Motor neuron (in vitro differentiated cells): ENCODE data around the gene BANF2. TPM values are rescaled to one million over a fixed set of nuclear protein-coding genes. Genes with fewer than 3 reads are reported as not detected.
A peak's percentile ranks its signal among the peaks of the same experiment; 100 is the strongest.

Experiments used
- ATAC-seq, 8 experiments: fragments of 200-7000 bp; cut with Tn5 transposase; replicated peaks in 6 of 8; 2 replicates each; pipeline ENCODE4 v1.8.0; 2021; ENCODE audit warnings: mild to moderate bottlenecking in 8 of 8, moderate library complexity in 8 of 8
- H3K27ac ChIP-seq, 2 donors: fragments of 250-450 bp; sonication (Bioruptor Pico); 2 replicates each; pipeline ENCODE4 v1.9.0; 2021; ENCODE audit warnings: antibody characterized with exemption in 2 of 2, mild to moderate bottlenecking in 2 of 2, moderate library complexity in 1 of 2
- H3K4me1 ChIP-seq, 2 donors: fragments of 250-450 bp; sonication (Bioruptor Pico); replicated peaks in 1 of 2; 2 replicates each; pipeline ENCODE4 v1.6.1; 2021; ENCODE audit warnings: antibody characterized with exemption in 2 of 2, mild to moderate bottlenecking in 2 of 2, moderate library complexity in 1 of 2
- H3K4me3 ChIP-seq, 5 donors: fragments of 250-450 bp; sonication (Bioruptor Pico); 2 replicates each; pipeline ENCODE4 v1.9.0; 2021; ENCODE audit warnings: antibody characterized with exemption in 5 of 5, mild to moderate bottlenecking in 5 of 5, moderate library complexity in 4 of 5
- WGBS, 10 experiments: fragments of 450-650 bp; shearing (Covaris generic); methylation state at CpG; one replicate each; pipeline ENCODE4 v1.0.0; 2022; 5-methylcytosine and 5-hydroxymethylcytosine counted together
- in situ Hi-C, 9 experiments: fragments of 400-800 bp; cut with MboI; loops; one replicate each; pipeline ENCODE4 v1.15.0; 2021; ENCODE audit warnings: low sequenced_read_pairs in 9 of 9, low pct_unique_long_range_greater_than_20kb in 2 of 9; ENCODE audit not compliant: unreplicated experiment in 9 of 9
- total RNA-seq, 8 experiments: library from RNA; unstranded; fragments of 300-600 nt; gene quantifications; 2 replicates each; pipeline versions ENCODE4 v1.2.3 to v1.2.4, GENCODE V29; 2022

Gene BANF2
- total RNA-seq, 8 experiments from 2014 or later, result not detected

GRCh38 chr20:17678295-17678694, 21.5 kb upstream of the BANF2 start:
- WGBS, 10 experiments, result 60 to 100% (median 90%) methylated on average over 1 to 2 of the region's 2 CpGs; no CpG with 5 or more reads in 2 of the 10 experiments
- H3K4me3 ChIP-seq, result no peak overlapping the region
- in situ Hi-C loops, result loop anchor here in 1 of 9 experiments (25.0 kb wide), 1 partner anchor 234 kb away; no protein-coding TSS in a partner anchor
- H3K27ac ChIP-seq, result no peak overlapping the region
- peaks cover 6% of the 10 kb centered on the region in 2 donors for H3K4me1 ChIP-seq
- ATAC-seq, result no peak

GRCh38 chr20:17678886-17679285, 20.9 kb upstream of the BANF2 start:
- H3K4me3 ChIP-seq, result no peak overlapping the region
- in situ Hi-C loops, result loop anchor here in 1 of 9 experiments (25.0 kb wide), 1 partner anchor 233 kb away; no protein-coding TSS in a partner anchor
- H3K4me1 ChIP-seq, result peaks cover 6% of the 10 kb centered on the region in 2 donors
- 20 to 100% (median 85%) methylated on average over 1 to 3 of the region's 3 CpGs; no CpG with 5 or more reads in 2 of the 10 experiments for WGBS, 10 experiments
- no peak overlapping the region for H3K27ac ChIP-seq
- ATAC-seq, result no peak

GRCh38 chr20:17679941-17680835, 19.6 kb upstream of the BANF2 start:
- peak in 1 of 8 experiments; percentile 0 for ATAC-seq
- 4 to 100% (median 45%) methylated on average over 1 to 12 of the region's 27 CpGs; no CpG with 5 or more reads in 3 of the 10 experiments for WGBS, 10 experiments
- in situ Hi-C loops, result loop anchor here in 1 of 9 experiments (25.0 kb wide), 1 partner anchor 232 kb away; no protein-coding TSS in a partner anchor
- peak overlapping the region; percentile 60 to 92 (median 77) for H3K4me3 ChIP-seq
- peaks cover 6% of the 10 kb centered on the region in 2 donors for H3K4me1 ChIP-seq
- no peak overlapping the region for H3K27ac ChIP-seq

GRCh38 chr20:17680836-17681725, 18.7 kb upstream of the BANF2 start:
- 0 to 6% (median 6%) methylated on average over 1 to 5 of the region's 110 CpGs; no CpG with 5 or more reads in 7 of the 10 experiments for WGBS, 10 experiments
- peak; percentile 18 to 56 (median 30) for ATAC-seq
- Histone ChIP-seq H3K4me1 (peaks cover 6% of the 10 kb centered on the region in 2 donors), H3K4me3 (peak overlapping the region; percentile 60 to 92 (median 77)), H3K27ac (peak overlapping the region; percentile 69 to 81)
- in situ Hi-C loops, result loop anchor here in 1 of 9 experiments (25.0 kb wide), 1 partner anchor 231 kb away; no protein-coding TSS in a partner anchor

GRCh38 chr20:17681726-17682102, 18.1 kb upstream of the BANF2 start:
- H3K27ac ChIP-seq, result peak overlapping the region; percentile 69 to 81
- in situ Hi-C loops, result loop anchor here in 1 of 9 experiments (25.0 kb wide), 1 partner anchor 231 kb away; no protein-coding TSS in a partner anchor
- ATAC-seq, result peak; percentile 4 to 16 (median 6)

GRCh38 chr20:17682103-17682888, 17.5 kb upstream of the BANF2 start, which contains the start of gene RRBP1:
Gene RRBP1, minus strand, starts transcription at chr20:17682242. Its CDS starts 21,735 bp downstream, at chr20:17660507.
- in situ Hi-C loops, result loop anchor here in 1 of 9 experiments (25.0 kb wide), 1 partner anchor 230 kb away; no protein-coding TSS in a partner anchor
- peak; percentile 80 to 97 (median 96) for ATAC-seq
- Histone ChIP-seq H3K27ac (peak within 1 kb of the TSS; percentile 69 to 81), H3K4me1 (peaks cover 6% of the 10 kb centered on the region in 2 donors), H3K4me3 (peak within 1 kb of the TSS; percentile 61 to 92 (median 77))
- 0 to 7% (median 0%) methylated on average over 2 to 5 of the region's 79 CpGs; no CpG with 5 or more reads in 7 of the 10 experiments for WGBS, 10 experiments

More at GRCh38 chr20:17681726-17682102, 18.1 kb upstream of the BANF2 start:
- peak overlapping the region; percentile 60 to 92 (median 77) for H3K4me3 ChIP-seq
- H3K4me1 ChIP-seq, result peaks cover 6% of the 10 kb centered on the region in 2 donors
- WGBS, 10 experiments, result no CpG with 5 or more reads among the region's 65 CpGs

GRCh38 chr20:17682889-17683198, 16.9 kb upstream of the BANF2 start:
- no peak for ATAC-seq
- in situ Hi-C loops, result loop anchor here in 1 of 9 experiments (25.0 kb wide), 1 partner anchor 229 kb away; no protein-coding TSS in a partner anchor

GRCh38 chr20:17683218-17684076, 16.3 kb upstream of the BANF2 start:
- no peak overlapping the region for H3K4me3 ChIP-seq
- no peak for ATAC-seq
- H3K27ac ChIP-seq, result no peak overlapping the region
- in situ Hi-C loops, result loop anchor here in 1 of 9 experiments (25.0 kb wide), 1 partner anchor 229 kb away; no protein-coding TSS in a partner anchor
- peaks cover 6% of the 10 kb centered on the region in 2 donors for H3K4me1 ChIP-seq
- WGBS, 10 experiments, result 63 to 90% (median 77%) methylated on average over 2 to 6 of the region's 10 CpGs

More at GRCh38 chr20:17682889-17683198, 16.9 kb upstream of the BANF2 start:
- H3K4me1 ChIP-seq, result peaks cover 6% of the 10 kb centered on the region in 2 donors
- no peak overlapping the region for H3K27ac ChIP-seq
- 10 to 90% (median 65%) methylated on average over 2 to 8 of the region's 10 CpGs; no CpG with 5 or more reads in 2 of the 10 experiments for WGBS, 10 experiments
- peak overlapping the region; percentile 58 to 92 (median 67) for H3K4me3 ChIP-seq

- Histone ChIP-seq H3K27ac (no peak overlapping the region), H3K4me3 (no peak overlapping the region), H3K4me1 (peaks cover 6% of the 10 kb centered on the region in 2 donors)
- ATAC-seq, result no peak
- in situ Hi-C loops, result loop anchor here in 1 of 9 experiments (25.0 kb wide), 1 partner anchor 228 kb away; no protein-coding TSS in a partner anchor
- WGBS, 10 experiments, result 53 to 100% (median 67%) methylated on average over 1 to 6 of the region's 13 CpGs; no CpG with 5 or more reads in 1 of the 10 experiments
Measured at GRCh38 chr20:17684077-17684888, 15.5 kb upstream of the BANF2 start.

- H3K4me3 ChIP-seq, result no peak overlapping the region
- WGBS, 10 experiments, result 0 to 20% methylated on average over 1 of the region's 1 CpG; no CpG with 5 or more reads in 8 of the 10 experiments
- peaks cover 2 to 4% of the 10 kb centered on the region in 2 donors for H3K4me1 ChIP-seq
- no peak for ATAC-seq
- in situ Hi-C loops, result loop anchor here in 1 of 9 experiments (25.0 kb wide), 1 partner anchor 227 kb away; no protein-coding TSS in a partner anchor
- no peak overlapping the region for H3K27ac ChIP-seq
Measured at GRCh38 chr20:17685168-17685567, 14.6 kb upstream of the BANF2 start.
